Measurements from ENCODE around the gene DMD.
"Not testable (repeated sequence)": the region's sequence is repeated elsewhere in the genome, so short reads cannot be mapped to it uniquely, and the experiment has no call there.

The DMD gene

DNA sequence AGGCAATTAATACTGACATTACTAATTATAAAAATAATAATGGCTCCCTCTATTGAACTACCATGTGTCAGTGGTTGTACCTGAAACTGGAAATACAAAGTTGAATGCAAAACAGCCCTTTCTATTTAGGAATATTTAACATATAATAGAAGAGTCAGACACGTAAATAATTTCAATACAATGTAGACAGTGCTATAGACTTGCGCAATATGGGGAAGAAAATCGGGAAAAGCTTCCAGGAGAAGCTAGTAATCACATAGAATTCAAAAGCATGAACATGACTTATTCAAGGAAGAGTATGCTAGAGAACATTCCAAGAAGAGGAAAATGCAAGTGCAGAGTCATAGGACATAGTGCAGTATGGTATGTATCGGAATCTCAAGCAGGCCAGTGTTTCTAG lies 1730.7 kb downstream of the DMD start:
- DNase-seq, result no peak

DNA sequence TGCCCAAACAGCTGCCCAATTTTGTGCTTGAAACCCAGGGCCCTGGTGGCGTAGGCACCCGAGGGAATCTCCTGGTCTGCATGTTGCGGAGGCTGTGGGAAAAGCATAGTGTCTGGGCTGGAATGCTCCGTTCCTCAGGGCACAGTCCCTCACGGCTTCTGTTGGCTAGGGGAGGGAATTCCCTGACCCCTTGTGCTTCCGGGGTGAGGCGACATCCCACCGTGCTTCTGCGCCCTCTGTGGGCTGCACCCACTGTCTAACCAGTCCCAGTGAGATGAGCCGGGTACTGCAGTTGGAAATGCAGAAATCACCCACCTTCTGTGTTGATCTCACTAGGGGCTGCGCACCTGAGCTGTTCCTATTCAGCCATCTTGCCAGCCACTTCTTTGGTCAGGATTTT lies 1740.1 kb downstream of the DMD start:
- DNase-seq, result no peak

DNA sequence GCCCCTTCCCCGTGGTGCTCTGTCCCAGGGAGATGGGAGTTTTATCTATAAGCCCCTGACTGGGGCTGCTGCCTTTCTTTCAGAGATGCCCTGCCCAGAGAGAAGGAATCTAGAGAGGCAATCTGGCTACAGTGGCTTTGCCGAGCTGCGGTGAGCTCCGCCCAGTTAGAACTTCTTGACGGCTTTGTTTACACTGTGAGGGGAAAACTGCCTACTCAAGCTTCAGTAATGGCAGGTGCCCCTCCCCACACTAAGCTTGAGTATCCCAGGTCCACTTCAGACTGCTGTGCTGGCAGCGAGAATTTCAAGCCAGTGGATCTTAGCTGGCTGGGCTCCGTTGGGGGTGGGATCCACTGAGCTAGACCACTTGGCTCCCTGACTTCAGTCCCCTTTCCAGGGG lies 1740.6 kb downstream of the DMD start:
- not testable (repeated sequence) for DNase-seq

DNA sequence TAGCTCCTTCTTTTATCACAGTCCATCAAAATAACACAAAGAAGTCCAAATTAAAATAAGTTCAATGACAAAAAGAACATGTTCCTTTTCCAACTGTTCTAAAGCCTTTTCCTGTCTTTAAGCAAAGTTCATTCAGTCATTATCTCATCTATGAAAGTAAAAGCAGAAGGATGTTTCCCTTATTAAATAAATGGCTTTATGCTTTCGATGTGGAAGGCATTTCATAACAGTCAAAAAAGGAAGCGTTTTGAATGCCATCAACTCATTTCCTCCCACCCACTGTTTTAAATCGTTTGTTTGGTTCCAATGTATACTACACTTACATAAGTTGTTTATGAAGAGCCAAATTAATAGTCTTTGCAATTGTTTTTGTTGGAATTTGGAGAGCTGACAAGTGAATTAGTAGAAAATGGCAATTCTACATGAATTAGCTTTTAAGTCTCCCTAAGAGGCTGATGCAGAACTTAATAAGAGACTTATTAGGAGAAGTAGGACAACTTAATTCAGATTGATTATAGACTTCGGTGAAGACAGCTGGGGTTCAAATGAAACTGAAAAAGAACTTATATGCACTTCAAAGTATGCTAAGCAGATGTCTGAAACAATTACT lies 1746.9 kb downstream of the DMD start:
- no peak for DNase-seq

DNA sequence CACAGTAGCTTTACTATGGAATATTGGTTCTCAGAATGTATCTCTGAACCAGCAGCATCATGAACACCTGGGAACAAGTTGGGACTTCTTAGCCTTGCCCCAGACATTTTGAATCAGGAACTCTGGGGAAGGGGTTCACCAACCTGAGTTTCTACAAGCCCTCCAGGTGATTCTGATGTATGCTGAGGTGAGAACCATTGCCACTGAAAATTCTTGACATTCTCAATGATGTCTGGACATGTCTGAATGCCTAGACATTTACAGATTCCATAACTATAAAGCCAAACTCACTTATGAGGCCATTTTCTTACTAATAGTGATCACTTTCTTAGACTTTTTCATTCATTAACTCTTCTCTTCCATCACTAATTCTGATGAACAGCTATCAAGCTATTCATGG lies 1750.1 kb downstream of the DMD start:
- no peak for DNase-seq

DNA sequence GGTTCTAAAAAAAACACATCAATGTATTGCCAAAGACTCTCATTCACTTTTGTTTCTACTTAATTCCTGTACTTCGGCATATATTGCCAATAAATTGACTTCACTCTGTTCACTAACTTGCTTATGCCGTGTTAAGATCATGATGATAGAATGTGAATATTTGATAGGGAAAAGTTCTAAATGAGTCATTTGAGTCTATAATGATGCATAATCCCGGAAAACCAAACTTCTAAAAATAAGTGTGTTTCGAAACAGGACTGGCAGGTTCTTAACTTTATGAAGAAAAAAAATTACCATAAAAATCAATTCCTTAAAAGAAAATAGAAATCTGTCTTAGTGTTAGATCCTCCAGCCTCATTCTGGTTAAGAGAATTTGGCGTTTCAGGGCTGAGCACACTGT lies 1752.0 kb downstream of the DMD start:
- no peak for DNase-seq

DNA sequence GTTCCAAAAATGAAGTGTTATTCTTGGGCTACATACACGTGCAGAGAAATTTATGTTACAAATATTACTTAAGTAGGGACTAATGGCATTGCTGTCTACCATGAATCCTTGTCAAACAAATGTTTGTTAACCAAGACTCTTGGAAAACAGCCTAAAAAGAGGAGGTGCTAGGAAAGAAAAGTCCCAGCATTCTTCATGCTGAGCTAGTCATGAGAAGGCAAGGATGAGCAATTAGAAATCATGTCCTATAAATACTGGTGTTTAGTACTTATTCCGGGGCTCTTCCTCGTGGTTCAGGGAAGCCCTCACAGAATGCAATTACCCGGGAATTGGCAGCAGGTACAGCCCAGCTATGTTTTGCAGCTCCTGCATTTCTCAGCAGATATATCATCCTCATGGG lies 1761.4 kb downstream of the DMD start:
- no peak for DNase-seq

DNA sequence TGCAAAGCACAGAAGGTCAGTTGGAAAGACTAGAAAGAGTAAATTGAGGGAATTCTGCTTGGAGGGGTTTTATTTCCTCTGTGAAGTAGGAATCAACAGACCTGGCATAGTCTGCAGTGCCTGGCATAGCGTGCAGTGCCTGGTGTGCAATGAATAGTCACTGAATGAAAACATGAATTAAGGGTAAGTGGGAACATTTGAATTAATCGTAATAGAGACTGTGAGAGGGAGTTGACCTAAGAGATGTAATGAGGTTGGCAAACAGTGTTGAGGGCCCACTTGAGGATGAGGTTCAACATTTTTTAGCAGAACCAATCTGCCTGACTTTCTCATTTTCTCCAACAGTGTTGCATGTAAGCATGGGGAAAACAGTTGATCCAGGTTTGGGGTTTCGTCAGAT lies 1762.3 kb downstream of the DMD start:
- no peak for DNase-seq

DNA sequence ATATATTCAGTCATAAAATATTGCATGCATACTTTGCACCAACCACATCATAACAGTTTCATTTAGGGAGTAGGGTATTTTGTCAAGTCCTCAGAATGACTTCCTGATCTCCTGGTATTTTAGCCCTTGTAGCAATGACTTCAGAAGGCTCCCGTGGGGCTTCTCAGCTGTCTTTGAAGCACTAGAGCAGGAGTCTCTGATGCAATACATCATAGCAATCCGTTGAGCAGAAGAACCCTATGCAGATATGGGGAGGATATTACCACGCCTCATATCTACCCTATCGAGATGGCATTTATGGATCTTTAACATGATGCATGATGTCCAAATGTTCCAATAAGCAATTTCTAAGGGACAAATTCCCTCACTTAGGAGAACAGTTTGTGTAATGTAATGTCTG lies 1765.8 kb downstream of the DMD start:
- no peak for DNase-seq

DNA sequence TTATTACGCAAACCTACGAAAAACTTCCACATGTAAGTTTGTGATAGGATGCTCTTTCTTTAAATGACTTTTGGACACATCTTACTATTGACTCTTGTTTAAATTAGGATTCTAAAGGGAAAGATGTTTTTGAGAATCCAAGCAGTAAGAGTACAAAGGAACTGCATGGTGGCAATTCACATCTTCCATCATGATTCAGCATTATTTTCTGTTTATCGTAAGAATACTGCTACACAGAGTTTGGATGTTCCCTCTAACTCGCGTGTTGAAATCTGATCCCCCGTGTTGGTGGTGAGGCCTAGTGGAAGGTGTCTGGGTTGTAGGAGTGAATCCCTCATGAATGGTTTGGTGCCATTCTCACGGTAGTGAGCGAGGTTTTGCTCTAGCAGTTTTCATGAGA lies 1767.7 kb downstream of the DMD start:
- DNase-seq, result no peak

DNA sequence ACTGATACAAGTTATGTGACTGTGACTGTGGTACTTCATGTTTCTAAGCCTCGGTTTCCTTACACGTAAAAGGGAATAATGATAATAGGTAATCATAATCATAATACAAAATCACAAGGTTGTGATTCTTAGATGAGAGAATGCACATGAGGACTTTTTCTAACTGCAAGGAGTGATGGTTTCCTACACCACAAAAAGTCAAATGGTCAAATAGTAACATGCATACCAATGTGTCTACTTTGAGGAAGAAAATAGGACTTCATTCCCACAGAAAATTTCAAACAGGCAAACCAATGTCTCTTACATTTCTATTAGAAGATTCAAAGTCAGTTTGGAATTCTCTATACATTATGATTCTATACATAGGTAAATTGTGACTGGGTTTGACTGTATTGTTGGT lies 1770.8 kb downstream of the DMD start:
- DNase-seq, result no peak

DNA sequence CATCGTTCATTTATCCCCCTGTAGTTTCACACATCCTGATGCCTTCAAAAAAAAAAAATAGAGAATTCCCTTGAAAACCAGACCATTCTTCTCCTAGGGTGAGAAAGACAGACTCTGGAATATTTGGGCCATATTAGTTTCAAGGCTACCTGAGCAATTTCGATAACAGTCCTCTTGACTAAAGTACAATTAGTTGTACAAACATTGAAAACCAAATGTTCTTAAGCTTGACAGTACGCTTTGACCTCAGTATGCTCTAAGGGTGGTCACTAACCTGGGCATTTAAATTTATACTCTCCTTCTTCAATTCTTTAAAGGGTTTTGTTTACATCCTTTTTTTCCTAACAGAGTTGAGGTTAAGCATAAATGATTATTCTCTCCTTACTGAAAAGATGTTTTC lies 1774.9 kb downstream of the DMD start:
- no peak for DNase-seq

DNA sequence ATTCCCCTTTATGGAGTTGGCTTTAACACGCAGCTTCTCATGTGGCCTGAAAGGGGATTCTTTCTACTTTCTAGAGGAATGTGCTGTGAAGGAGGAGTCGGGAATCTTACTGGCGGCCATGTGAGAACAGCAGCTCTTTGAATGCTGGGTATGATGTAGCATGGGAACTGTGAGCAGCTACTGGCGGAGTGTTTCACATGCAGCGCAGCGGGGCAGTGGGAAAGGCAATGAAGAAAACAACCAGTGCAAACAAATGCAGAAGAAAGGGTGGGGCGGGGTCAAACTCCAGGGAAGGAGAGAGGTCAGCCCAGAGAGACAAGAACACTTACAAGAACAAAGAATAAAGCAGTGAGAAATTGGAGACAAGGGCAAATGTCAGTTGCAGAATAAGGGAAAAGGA lies 1775.8 kb downstream of the DMD start:
- DNase-seq, result no peak

DNA sequence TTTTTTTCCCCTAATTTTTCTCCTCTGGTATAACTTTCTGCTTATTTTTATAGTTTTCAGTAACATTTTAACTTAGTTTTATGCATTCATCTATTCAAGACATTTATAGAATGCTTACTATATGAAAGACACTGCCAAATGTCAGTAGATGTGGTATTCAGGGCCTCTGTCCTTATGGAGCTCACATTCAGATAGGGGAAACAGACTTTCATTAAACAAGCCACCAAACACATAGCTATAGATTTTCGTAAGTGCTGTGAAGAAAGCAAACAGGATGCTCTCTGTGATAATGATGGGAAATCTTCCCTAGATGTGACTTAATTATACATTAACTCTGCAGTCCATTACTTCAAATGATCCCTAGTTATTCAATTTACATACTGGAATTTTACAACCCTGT lies 1777.5 kb downstream of the DMD start:
- no peak for DNase-seq

DNA sequence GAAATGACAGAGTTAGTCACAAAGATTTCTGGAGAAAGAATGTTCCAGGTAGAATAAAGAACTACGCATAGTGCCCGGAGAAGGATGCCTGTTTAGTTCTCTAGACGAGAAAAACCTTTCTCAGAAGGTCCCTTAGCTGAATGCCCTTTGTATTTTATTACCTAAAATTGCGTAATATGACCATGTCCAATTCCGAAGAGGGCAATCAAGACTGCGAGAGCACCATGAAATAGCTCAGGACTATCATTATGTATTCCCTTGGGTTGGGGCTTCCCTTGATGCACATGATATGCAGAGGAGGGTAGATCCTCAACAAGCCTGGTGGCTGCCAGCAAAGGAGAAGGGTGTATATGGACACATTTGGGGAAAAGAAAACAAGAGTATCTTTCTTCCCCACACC lies 1781.4 kb downstream of the DMD start:
- DNase-seq, result no peak

DNA sequence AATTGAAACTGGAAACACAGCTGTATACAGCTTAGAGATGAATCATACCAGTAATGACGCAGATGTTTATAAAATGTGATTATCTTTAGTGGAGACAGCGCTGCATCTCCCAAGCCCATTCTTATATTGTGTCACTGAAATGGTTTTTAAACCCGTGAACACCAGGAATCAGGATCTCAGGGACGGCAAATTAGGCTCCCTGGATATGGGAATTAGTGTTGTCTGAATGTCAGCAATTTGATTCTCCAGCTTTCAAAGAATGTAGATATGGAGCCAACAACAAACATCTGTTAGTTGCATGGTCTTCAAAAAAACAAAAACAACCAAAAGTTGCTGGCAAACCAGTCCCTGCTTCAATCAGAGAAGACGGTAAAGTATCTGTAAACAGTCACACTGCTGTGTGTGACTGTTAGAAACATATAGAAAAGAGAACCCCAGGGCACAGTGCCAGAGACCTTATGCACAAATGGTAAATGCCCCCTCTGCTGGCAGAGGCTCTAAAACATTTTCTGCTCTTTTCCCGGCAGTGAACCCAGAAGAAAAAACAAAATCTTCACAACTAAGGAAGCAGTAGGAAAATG lies 1787.7 kb downstream of the DMD start:
- DNase-seq, result no peak

DNA sequence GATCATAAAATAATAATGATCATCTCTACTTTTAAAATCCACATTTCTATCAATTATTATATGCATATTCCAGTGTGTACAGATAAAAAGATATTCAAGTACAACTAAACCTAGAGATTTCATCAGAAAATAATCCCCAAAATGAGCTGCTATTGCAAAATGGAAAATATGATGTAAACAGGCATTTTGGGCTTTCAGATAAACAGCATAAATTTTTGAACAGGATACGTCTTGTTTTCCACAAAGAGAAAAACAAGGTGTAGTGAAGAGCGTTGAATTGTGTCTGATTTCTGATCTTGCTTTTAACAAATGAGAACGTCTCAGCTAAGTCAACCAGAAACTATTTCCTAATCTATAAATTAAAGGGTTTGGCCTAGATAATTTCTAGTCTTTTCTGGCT lies 1789.9 kb downstream of the DMD start:
- DNase-seq, result no peak

DNA sequence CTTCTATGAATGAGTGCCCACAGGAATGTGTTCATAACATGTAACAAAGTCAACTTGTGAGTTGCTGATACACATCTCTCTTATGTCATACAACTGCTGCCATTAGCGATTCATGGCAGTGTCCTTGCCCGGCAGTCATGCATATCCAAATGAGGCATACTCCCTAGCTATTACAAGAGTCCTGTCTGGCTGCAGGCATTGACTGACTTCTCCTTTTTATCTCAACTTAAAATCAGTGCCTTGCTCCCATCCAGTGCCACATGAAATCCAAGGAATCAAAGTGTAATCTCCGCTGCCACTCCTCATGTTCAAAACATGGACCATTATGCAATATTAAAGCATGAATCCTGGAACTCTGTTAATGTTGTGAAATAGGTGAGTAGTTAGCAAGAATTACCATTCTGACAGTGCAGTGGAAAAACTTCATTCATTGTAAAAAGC lies 1790.6 kb downstream of the DMD start:
- DNase-seq, result no peak

DNA sequence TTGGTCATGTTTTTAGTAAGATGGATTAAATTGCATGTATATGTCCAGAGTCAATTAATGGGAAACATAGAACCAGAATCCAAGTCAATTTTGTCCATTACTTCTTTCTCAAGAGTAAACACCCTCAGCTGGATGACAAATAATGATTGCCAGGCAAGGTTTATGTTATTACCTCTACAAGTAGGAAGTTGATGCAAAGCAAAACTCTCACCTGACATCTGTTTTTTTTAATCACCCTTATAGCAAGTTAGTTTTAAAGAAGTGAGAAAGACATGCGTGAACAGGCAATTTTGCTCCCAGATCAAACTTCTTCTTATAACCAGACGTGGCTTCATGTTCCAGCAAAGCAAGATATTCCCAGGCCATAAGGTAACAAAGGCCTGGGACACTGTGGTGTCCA lies 1791.0 kb downstream of the DMD start:
- no peak for DNase-seq

DNA sequence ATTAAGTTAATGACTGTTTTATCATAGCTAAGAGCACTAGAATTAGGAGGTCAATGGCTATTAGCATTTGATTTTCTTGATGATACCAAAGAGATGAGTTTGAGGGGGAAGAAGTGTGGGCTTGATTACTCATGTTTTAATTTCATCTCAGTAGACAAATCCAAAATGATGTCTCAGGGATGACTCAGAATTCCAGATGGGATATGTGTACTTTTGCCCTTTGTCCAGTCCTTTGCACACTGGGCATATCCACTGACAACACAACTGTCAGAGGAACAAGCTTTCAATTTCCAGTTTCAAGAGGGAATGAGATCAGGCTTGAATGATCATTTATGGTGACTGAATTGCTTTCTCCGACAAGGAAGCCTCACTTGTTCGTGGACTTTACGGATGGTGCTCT lies 1814.2 kb downstream of the DMD start:
- DNase-seq, result no peak

DNA sequence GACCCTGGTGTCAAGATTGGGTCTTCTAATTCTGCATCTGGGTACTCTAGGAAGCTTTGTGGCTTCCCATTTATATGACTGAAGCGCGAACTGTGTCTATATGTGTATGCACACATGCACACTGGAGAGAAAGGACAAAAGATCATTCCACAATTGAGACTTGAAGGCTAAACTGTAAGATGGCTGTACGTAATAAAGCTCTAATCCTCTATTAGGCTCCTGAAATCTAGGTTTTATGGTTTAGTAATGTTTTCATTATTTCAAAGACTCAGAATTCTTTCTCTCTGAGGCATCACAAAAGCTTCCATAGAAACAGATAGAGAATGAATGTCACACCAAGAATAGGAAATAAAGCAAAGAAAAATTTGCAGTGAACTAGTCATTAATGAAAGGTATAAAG lies 1818.8 kb downstream of the DMD start:
- no peak for DNase-seq

DNA sequence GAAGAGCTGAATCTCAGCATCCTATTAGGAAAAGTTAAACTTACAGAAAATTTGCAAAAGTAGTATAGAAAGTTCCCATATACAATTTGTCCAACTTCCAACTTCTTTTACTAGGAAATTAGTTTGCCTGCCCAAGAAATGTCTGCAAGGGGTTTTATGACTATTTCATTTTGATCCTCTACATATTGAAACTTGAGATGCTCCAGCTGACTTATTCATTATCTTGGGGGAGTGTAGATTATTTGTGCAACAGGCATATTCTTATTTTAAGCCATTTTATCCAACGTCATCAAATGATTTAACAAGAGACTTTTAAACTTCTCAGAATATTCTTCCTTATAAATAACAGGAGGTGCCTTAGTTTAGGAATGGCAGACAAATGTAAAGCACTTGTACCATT lies 1822.4 kb downstream of the DMD start:
- no peak for DNase-seq

DNA sequence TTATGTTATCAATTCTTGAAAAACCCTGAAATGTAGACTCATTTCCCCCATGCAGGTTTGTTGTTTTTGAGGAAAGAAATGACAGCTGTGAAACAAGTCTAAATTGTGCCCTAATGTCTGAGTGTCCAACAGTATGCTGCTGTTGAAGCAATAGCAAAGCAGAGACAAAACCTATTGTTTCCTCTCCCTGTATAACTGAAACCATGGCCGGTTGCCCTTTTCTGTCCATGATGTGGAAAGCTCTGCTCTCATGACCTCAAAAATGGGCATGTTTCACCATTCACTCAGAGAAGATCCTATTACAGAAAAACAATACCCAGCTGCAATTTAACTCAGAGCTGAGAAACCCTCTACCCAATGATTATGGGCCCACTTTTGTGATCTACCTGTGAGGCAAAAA lies 1826.9 kb downstream of the DMD start:
- DNase-seq, result no peak

DNA sequence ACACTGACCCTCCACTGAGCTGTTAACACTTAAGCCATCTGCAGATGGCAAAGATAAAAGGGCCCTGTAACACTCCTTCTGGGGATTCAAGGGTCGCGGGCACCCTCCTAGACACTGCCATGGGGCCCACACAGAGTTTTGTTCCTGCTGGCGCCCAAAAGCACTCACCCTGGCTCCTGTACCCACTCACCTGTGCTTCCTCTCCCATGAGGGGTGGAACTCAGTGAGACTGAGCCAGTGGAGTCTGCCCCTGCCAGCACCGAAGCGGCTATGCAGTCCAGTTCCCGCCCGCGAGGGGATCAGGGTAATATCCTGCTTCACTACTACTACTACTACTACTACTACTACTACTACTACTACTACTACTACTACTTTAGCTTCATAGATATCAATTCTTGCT lies 1827.4 kb downstream of the DMD start:
- no peak for DNase-seq

DNA sequence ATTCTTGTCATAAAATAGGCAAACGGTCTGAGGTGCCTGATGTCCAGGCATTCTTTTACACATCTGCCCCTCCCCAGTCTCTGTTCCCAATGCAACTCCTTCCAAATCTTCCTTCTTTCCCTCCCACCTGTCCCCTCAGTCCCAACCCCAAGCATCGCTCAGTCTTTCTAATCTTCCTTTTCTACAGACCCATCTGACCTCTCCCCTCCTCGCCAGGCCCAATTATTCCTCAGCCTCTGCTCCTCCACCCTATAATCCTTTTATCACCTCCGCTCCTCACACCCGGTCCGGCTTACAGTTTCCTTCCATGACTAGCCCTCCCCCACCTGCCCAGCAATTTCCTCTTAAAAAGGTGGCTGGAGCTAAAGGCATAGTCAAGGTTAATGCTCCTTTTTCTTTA lies 1832.4 kb downstream of the DMD start:
- not testable (repeated sequence) for DNase-seq

DNA sequence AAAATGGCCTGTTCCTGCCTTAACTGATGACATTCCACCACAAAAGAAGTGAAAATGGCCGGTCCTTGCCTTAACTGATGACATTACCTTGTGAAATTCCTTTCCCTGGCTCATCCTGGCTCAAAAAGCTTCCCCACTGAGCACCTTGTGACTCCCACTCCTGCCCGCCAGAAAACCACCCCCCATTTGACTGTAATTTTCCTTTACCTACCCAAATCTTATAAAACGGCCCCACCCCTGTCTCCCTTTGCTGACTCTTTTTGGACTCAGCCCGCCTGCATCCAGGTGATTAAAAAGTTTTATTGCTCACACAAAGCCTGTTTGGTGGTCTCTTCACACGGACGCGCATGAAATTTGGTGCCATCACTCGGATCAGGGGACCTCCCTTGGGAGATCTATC lies 1833.5 kb downstream of the DMD start:
- not testable (repeated sequence) for DNase-seq

All from GF-D8 (cell line).